GM13977 (cell line): ENCODE data around the gene DUSP6.
"Not testable (repeated sequence)": the region's sequence is repeated elsewhere in the genome, so short reads cannot be mapped to it uniquely, and the experiment has no call there.

Source experiments
- DNase-seq: peaks from one replicate; pipeline ENCODE4 v3.0.0; 2012; ENCODE audit warnings: low spot score
- in situ Hi-C: fragments of 300-500 bp; cut with MboI; formaldehyde crosslinking; loops from one replicate; pipeline ENCODE4 v1.12.0; 2022; ENCODE audit warnings: low sequenced_read_pairs, low pct_unique_long_range_greater_than_20kb, mixed read lengths, inconsistent platforms; ENCODE audit not compliant: unreplicated experiment
- TF ChIP-seq, protein P1 (sequence below): IDR thresholded peaks from 2 replicates; pipeline ENCODE4 v1.5.1; 2012; ENCODE audit warnings: mild to moderate bottlenecking, control low read depth; ENCODE audit not compliant: insufficient read depth; ENCODE audit errors: extremely low read depth, missing control alignments

DUSP6 gene

DNA sequence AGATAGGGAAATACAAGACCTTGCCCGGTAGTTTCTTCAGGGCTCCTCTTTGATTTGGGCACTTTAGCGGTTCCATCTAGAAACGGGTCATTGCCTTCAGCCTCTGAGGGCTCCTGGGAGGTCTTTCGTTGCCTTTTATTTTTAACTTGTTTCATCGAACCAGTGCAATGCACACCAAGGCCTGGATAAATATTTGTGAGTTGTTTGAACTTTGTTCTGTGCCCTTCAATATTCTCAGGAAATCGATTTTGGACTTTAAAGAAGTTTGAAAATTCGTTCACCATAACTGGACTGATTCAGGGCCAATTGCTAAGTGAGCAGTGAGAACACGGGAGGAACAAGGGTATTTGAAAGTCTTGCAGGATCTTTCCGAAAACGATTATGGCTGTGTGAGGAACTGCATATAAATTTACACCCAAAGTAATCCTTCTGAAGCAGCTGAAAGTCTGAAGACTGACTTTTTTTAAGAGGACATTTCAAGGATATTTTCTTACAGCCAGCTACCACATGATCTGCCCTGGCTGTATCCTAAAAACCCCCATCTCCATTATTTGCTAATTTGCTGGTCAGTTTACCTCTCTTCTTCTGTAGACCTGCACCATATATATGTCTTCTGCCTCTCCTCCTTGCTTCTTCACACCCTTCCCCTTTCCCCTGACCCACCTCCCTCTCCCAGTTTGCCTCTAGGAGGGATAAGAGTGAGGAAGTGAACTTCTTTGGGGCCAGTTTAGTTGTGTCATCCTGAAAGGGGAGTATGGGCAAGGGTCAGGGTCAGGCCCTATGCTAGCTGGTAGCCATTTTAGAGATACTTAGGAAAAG is 8.0 kb downstream of the DUSP6 start:
- TF ChIP-seq, protein P1, sequence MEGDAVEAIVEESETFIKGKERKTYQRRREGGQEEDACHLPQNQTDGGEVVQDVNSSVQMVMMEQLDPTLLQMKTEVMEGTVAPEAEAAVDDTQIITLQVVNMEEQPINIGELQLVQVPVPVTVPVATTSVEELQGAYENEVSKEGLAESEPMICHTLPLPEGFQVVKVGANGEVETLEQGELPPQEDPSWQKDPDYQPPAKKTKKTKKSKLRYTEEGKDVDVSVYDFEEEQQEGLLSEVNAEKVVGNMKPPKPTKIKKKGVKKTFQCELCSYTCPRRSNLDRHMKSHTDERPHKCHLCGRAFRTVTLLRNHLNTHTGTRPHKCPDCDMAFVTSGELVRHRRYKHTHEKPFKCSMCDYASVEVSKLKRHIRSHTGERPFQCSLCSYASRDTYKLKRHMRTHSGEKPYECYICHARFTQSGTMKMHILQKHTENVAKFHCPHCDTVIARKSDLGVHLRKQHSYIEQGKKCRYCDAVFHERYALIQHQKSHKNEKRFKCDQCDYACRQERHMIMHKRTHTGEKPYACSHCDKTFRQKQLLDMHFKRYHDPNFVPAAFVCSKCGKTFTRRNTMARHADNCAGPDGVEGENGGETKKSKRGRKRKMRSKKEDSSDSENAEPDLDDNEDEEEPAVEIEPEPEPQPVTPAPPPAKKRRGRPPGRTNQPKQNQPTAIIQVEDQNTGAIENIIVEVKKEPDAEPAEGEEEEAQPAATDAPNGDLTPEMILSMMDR = no peak
- DNase-seq = no peak
- in situ Hi-C loops = no loop called here

DNA sequence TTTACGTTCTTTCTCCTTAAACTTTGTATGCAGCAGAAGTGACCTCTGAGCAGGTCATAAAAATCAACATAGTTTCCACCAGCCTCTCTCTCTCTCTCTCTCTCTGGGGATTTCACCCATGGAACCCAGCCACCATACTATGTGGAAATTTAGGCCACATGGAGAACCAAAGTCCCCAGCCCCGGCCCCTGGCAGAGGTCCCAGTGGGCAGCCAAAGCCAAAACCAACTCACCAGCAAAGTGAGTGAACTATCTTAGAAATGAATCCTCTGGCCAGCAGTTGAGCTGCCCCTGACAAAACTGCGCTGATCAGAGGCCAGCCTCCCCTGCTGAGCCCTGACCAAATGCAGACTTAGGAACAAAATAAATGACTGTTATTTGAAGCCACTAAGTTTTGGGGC is 9.2 kb downstream of the DUSP6 start:
- in situ Hi-C loops = no loop called here
- no peak for DNase-seq
- TF ChIP-seq, protein P1 = no peak

DNA sequence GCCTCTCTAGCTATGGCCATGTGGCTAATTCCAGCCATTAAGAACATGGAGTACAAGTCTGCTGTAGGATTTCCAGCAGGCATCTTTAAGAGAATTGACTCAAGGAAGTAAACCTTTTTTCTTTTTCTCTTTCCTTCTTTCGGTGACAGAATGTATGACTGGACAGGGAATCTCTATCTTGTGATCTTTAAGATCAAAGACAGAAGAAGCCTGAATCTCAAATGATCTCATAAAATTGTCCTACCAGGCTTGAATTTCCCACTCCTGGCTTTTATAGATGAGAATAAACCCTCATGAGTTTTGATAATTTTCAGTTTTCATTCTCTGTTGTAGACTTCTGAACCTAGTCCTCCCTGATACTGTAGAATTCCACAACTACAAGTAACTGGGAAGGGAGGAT is 11.4 kb downstream of the DUSP6 start:
- TF ChIP-seq, protein P1 = no peak
- no peak for DNase-seq
- in situ Hi-C loops = no loop called here

DNA sequence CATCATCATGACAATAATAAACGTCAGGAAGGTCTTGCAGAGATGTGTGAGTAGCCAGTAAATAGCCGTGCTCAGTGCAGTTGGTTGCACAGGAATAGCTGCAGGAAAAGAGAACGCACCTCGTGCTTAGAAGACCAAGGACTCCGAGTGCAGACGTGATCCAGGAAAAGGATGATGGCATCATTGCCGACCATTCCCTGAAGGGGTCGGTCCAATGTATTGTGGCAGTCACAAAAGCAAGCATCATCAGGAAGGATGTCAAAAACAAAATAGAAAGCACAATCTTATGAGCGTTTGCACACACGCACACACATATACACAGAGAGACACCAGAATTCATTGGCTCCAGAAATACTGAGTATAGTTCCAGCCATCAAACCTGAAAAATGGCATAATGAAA is 12.8 kb downstream of the DUSP6 start:
- TF ChIP-seq, protein P1 = no peak
- in situ Hi-C loops = no loop called here
- DNase-seq = no peak

DNA sequence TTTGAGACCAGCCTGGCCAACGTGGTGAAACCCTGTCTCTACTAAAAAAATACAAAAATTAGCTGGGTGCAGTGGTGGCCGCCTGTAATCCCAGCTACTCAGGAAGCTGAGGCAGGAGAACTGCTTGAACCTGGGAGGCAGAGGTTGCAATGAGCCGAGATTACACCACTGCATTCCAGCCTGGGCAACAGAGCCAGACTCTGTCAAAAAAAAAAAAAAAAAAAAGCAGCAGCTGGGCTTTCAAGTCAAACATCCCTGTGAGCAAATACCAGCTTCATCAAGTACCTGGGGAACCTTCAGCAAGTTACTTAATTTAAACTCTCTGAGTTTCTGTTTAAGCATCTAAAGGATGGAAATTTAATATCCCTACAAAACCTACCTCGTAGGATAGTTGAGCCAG is 15.2 kb downstream of the DUSP6 start:
- DNase-seq, in situ Hi-C loops: not testable (repeated sequence)

DNA sequence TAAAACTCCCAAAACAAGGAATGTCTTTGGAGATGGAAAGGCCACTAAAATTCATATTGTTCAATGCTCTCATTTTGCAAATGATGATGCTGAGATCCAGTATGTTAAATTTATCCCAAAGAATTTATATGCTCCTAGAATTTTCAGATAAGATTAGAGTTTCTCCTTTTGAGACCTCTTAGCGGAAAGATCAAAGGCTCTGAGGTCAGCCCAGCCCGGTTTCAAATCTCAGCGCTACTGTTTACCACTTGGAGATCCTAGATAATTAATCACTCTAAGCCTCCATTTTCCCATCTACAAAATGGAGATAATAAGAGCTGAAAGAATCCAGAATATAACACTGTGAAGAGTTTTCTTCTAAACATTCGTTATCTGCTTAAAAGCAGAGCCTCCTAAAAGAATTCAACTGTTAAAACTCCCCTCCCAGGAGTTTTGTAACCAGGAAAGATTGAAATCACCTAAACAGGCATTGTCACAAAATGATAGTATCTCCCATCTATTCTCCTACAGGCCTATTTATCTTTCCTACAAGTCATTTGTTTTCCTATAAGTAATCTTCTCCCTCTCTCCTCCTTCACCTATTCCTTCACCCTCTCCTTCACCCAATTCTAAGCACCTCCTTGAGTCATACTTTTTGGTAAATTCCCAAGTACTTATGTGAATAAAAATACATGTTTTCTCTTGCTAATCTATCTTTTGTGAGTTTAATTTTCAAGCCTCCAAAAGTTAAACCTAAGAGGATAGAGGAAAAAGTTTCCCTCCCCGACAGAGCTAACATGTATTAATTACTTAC is 16.7 kb downstream of the DUSP6 start:
- TF ChIP-seq, protein P1 = no peak
- in situ Hi-C loops = no loop called here
- no peak for DNase-seq

DNA sequence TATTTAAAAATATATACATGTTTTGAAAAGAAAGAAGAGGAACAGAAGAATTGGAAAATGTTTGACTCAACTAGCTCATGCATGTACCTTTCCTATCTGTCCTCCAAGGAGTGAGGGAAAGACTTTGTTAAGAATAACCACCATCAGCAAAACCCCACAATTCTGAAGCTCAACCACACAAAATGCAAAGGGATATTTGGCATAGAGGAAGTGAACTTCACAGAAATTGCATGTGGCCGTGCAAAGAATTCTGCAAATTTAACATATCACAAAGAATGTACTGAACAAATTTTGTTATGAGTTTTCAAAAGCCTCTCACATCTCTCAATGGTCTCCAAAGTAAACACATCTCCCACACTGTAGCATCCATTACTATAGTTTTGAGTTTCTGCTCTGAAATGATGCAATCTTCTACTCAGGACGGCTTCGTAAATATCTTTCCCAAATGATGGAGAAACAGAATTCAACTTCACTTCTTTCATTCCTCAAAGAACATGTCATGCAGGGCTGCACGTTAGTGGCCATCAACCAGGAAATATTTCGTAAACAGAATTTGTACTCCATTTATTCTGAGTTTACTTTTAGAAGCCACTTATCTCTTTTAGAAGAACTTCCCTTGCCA is 17.6 kb downstream of the DUSP6 start:
- no peak for DNase-seq
- TF ChIP-seq, protein P1 = no peak
- in situ Hi-C loops = no loop called here
